ENCODE data around the gene GNG10. TPM values are rescaled to one million over a fixed set of nuclear protein-coding genes. Genes with fewer than 3 reads are reported as not detected.

GNG10 gene
- total RNA-seq, 2 donors from 2014 or later, result 22.0 to 23.0 TPM

DNA sequence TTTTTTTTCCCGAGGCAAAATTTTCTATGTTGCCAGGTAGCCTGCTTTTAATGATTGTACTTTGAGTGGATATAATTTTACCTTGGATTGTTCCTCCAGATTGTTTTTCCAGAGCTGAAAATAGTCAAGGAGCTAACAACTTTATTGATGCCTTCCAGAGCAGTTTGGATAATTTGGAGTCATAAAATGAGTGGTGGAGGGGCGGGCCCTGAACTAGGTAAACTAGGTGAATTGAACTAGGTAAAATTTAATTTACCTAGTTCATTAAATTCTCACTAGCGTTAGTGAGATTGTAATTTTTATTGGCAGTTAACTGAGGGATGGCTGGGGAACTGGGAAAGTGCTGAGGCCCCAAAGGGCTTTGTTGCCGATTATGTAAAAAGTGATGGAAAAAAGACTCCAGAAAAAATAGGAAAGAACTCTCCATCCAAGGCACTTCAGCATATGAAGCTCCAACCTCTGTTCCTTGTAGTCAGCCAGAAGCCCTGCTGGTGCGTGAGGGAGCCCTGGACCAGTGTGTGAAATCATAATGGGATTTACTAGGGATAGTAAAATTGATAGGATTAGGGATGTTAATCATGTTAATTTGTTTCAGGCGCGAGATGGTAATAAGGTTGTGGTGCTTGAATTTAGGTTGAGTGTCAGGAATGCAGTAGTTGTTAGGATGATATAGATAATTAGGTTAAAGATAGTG is 28.6 kb upstream of the GNG10 start:
- no peak for DNase-seq (ENCODE audit: low spot score)
- Mint-ChIP-seq H3K27me3 (peaks cover 0 to 2% of the 10 kb centered on the region in 2 donors), H3K4me3 (peak overlapping the region; percentile 89), H3K4me1 (ENCODE audit: low read depth in 2 of 2) (peaks cover 38 to 39% of the 10 kb centered on the region in 2 donors), H3K36me3 (no peaks in the 10 kb centered on the region), H3K9me3 (no peaks in the 10 kb centered on the region), H3K27ac (peak overlapping the region in 1 of 2 donors; percentile 89)
- no peak for ATAC-seq

DNA sequence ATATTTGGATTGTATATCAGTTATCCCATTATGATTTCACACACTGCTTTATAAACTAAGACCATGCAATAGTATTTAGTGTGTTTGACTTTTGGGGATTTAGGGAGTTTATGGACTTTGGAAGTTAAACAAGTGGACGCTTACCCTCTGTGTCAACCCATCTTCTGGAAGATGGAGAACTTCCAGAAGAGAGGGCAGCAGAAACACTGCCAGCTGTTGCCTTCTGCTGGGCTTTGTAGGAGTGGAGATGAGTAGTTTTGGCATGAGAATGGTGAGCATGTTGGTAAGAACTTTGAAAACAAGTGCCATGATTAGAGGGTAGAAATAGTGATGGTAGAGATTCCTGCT is 28.0 kb upstream of the GNG10 start:
- Mint-ChIP-seq H3K36me3 (no peaks in the 10 kb centered on the region), H3K27ac (peak overlapping the region in 1 of 2 donors; percentile 89), H3K4me1 (ENCODE audit: low read depth in 2 of 2) (peaks cover 38 to 39% of the 10 kb centered on the region in 2 donors), H3K9me3 (no peaks in the 10 kb centered on the region), H3K27me3 (peaks cover 0 to 2% of the 10 kb centered on the region in 2 donors), H3K4me3 (peak overlapping the region; percentile 89)
- DNase-seq (ENCODE audit: low spot score) (no peak), ATAC-seq (no peak)

DNA sequence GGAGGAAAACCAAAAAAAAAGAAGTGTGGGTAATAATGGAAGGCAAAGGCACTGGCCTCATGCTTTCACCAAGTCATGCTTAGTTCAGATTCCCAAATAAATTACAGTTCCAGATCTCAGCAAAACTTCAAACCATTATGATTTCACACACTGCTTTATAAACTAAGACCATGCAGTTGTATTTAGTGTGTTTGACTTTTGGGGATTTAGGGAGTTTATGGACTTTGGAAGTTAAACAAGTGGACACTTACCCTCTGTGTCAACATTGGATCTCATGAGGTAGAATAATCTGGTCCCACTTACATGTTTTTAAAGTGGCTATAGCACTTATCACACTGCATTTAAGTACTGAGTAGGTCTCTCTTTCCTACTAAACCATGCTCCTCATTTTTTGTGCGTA is 26.5 kb upstream of the GNG10 start:
- H3K9me3 Mint-ChIP-seq, result no peaks in the 10 kb centered on the region
- H3K4me3 Mint-ChIP-seq, result no peak overlapping the region
- peaks cover 37 to 38% of the 10 kb centered on the region in 2 donors for H3K4me1 Mint-ChIP-seq (ENCODE audit: low read depth in 2 of 2)
- H3K27me3 Mint-ChIP-seq, result no peaks in the 10 kb centered on the region
- no peak for ATAC-seq
- H3K36me3 Mint-ChIP-seq, result no peaks in the 10 kb centered on the region
- no peak for DNase-seq (ENCODE audit: low spot score)
- H3K27ac Mint-ChIP-seq, result no peak overlapping the region

DNA sequence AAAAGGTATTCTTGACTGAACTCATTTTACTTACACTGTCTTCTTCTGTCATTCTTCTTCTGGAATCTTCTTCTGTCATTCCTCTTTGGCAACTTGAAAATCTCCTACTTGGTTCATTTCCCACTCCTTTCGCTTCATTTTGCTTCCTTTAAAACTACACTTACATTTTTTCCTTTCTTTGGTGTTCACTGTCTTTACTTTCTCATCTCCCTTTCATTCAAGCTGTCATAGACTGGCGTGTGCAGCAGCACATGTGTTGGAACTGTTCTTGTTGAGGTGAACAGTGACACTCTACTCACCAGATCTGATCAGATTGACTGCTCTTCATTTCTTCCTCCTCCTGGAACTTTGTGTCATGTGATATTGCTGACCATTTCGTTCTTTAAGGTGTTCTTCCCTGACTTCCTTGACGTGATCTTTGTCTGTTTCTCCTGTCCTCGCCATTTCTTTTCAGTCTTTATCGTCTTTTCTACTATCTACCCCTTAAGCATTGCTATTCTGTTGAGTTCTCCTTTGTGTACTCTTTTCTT is 23.9 kb upstream of the GNG10 start:
- H3K36me3 Mint-ChIP-seq, result no peaks in the 10 kb centered on the region
- H3K27me3 Mint-ChIP-seq, result no peaks in the 10 kb centered on the region
- no peak for ATAC-seq

GRCh38 chr9:111644195-111644772 is 17.1 kb upstream of the GNG10 start:
- peaks cover 13% of the 10 kb centered on the region for H3K36me3 Mint-ChIP-seq
- no peaks in the 10 kb centered on the region for H3K9me3 Mint-ChIP-seq
- ATAC-seq, result no peak
- peaks cover 0 to 4% of the 10 kb centered on the region in 2 donors for H3K4me1 Mint-ChIP-seq (ENCODE audit: low read depth in 2 of 2)
- H3K27ac Mint-ChIP-seq, result no peak overlapping the region
- no peaks in the 10 kb centered on the region for H3K27me3 Mint-ChIP-seq
- H3K4me3 Mint-ChIP-seq, result no peak overlapping the region
- no peak for DNase-seq (ENCODE audit: low spot score)

More for the DNA sequence above, 23.9 kb upstream of the GNG10 start:
- no peaks in the 10 kb centered on the region for H3K9me3 Mint-ChIP-seq
- peaks cover 26 to 31% of the 10 kb centered on the region in 2 donors for H3K4me1 Mint-ChIP-seq (ENCODE audit: low read depth in 2 of 2)
- H3K27ac Mint-ChIP-seq, result no peak overlapping the region
- H3K4me3 Mint-ChIP-seq, result no peak overlapping the region
- no peak for DNase-seq (ENCODE audit: low spot score)

GRCh38 chr9:111645806-111646205 is 15.6 kb upstream of the GNG10 start:
- Mint-ChIP-seq H3K4me3 (no peak overlapping the region), H3K4me1 (ENCODE audit: low read depth in 2 of 2) (peaks cover 0 to 4% of the 10 kb centered on the region in 2 donors), H3K27ac (no peak overlapping the region), H3K27me3 (no peaks in the 10 kb centered on the region), H3K9me3 (no peaks in the 10 kb centered on the region), H3K36me3 (peaks cover 20% of the 10 kb centered on the region)
- DNase-seq (ENCODE audit: low spot score) (no peak), ATAC-seq (no peak)

DNA sequence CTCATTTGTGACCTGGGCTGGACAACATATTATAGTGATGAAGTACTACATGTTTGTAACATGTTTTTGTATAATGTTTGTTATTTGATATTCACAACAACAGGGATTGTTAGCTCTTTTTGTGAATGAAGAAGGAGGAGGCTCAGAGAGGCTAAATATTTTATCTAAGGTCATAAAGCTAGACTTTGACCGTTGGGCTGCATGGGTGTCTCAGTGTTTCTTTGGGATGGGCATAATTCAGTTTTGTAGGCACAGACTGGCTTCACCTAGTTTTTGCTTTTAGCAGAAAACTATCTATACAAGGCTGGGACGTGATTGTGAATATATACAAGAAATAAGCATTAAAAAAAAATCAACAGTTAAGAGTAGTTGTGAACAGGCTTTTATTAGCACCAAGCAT is 15.0 kb upstream of the GNG10 start:
- DNase-seq (ENCODE audit: low spot score), result no peak
- Mint-ChIP-seq H3K4me3 (no peak overlapping the region), H3K4me1 (ENCODE audit: low read depth in 2 of 2) (peaks cover 0 to 4% of the 10 kb centered on the region in 2 donors), H3K36me3 (peaks cover 20% of the 10 kb centered on the region), H3K27ac (no peak overlapping the region), H3K27me3 (no peaks in the 10 kb centered on the region), H3K9me3 (no peaks in the 10 kb centered on the region)
- ATAC-seq, result no peak

- H3K27me3 Mint-ChIP-seq, result no peaks in the 10 kb centered on the region
- no peak for ATAC-seq
- peaks cover 25% of the 10 kb centered on the region for H3K36me3 Mint-ChIP-seq
- DNase-seq (ENCODE audit: low spot score), result no peak
- peaks cover 0 to 4% of the 10 kb centered on the region in 2 donors for H3K4me1 Mint-ChIP-seq (ENCODE audit: low read depth in 2 of 2)
- H3K27ac Mint-ChIP-seq, result no peak overlapping the region
- H3K4me3 Mint-ChIP-seq, result no peak overlapping the region
- no peaks in the 10 kb centered on the region for H3K9me3 Mint-ChIP-seq
Observed at GRCh38 chr9:111648066-111648465, 13.3 kb upstream of the GNG10 start.

DNA sequence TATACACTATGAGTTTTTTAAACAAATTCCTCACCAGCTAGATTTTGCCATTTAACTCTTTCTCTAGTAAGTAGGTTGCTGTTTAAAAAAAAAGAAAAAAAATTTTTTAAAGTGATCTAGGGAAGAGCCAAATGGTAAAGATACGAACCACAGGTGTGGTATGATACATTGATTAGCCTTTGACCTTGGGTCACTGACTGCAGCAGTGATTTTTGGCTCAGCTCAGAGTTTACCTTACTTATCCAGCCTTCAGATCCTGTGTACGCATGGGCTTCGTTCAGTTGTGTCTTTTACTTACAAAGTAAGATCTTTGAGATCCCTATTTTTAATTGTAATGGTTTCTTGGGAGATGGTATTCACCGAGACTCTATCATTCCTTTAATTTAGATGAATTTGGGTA is 12.4 kb upstream of the GNG10 start:
- Mint-ChIP-seq H3K36me3 (peaks cover 20% of the 10 kb centered on the region), H3K27me3 (no peaks in the 10 kb centered on the region), H3K27ac (no peak overlapping the region), H3K4me3 (no peak overlapping the region), H3K9me3 (no peaks in the 10 kb centered on the region), H3K4me1 (ENCODE audit: low read depth in 2 of 2) (no peaks in the 10 kb centered on the region)
- DNase-seq (ENCODE audit: low spot score) (no peak), ATAC-seq (no peak)

- Mint-ChIP-seq H3K4me3 (no peak overlapping the region), H3K27me3 (no peaks in the 10 kb centered on the region), H3K9me3 (no peaks in the 10 kb centered on the region), H3K36me3 (peaks cover 7% of the 10 kb centered on the region), H3K4me1 (ENCODE audit: low read depth in 2 of 2) (peaks cover under 1 to 2% of the 10 kb centered on the region in 2 donors), H3K27ac (no peak overlapping the region)
- ATAC-seq (no peak), DNase-seq (ENCODE audit: low spot score) (no peak)
Observed at GRCh38 chr9:111657051-111657450, 4.4 kb upstream of the GNG10 start.

DNA sequence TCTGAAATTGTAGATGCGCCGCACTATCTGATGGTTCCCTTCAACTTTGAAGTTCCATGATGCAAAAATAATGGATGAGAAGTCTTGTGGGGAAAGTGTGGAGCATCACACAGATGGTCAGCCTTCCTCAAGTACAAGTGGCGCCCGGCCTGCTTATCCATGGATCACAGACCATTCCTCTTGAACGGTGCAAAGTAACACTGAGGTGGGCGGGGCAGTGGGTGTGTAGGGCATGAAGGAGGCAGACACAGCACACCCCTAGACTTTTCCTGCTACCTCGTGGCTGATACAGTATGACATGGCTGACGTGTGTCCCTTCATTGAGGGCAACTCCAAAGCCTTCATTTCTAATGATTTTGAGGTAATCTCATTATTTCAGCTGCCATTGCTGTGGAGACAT is 2.5 kb upstream of the GNG10 start:
- H3K4me1 Mint-ChIP-seq (ENCODE audit: low read depth in 2 of 2), result peaks cover 16 to 18% of the 10 kb centered on the region in 2 donors
- H3K27ac Mint-ChIP-seq, result no peak overlapping the region
- H3K4me3 Mint-ChIP-seq, result no peak overlapping the region
- DNase-seq (ENCODE audit: low spot score) (no peak), ATAC-seq (no peak)
- H3K9me3 Mint-ChIP-seq, result no peaks in the 10 kb centered on the region
- no peaks in the 10 kb centered on the region for H3K27me3 Mint-ChIP-seq
- peaks cover 15% of the 10 kb centered on the region for H3K36me3 Mint-ChIP-seq

DNA sequence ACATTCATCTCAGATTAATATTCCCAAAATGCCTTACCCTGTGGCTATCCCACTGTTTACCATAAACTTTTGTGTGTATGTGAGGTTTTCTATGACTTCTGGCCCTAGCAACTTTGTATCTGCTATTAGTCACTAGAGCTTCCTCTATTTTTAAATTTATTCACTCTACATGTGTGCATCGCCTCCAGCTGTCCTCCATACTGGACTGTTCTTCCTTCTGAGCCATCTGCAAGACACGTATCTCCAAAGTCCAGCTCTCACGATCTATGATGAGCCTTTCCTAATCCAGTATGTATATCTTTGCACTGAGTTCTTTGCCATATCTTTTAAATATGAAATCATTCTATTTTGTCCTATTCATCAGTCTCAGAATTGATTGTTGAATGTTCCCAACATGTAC is 1.7 kb upstream of the GNG10 start:
- Mint-ChIP-seq H3K4me3 (no peak overlapping the region), H3K36me3 (peaks cover 15% of the 10 kb centered on the region), H3K27me3 (no peaks in the 10 kb centered on the region), H3K27ac (no peak overlapping the region), H3K4me1 (ENCODE audit: low read depth in 2 of 2) (peaks cover 20 to 22% of the 10 kb centered on the region in 2 donors), H3K9me3 (no peaks in the 10 kb centered on the region)
- no peak for DNase-seq (ENCODE audit: low spot score)
- ATAC-seq, result no peak

DNA sequence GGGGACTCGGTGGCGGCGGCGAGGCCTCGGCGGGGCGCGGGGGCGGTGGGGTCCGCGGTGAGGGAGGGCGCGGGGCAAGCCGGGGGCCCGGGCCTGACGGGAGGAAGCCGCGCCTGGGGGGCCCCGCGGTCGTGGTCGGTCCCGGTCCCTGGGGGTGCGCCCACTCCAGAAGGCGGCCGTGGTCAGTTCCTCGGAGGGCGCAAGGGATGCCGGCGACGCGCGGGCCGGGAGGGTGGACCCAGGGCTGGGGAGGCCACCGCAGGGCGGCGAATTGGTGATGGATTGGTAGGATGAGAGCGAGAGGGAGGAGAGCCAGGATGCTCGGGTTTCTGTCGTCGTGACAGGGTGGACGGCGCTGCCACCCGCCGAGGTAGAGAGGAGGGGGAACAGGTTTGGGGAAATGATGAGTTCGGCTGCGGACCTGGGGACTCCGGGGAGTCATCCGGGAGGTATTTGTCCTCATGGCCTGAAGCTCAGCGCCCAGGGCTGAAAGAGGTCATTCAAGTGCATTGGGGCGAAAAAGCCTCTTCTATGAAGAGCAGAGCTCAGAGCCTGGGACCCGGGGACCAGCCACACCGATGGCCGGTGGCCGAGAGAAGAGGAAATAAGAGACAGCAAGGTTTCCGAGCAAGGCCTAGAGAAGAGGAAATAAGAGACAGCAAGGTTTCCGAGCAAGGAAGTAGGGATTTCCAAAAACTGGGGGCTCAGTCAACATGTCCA is 557 bp downstream of the GNG10 start:
- ATAC-seq (peak; percentile 62 to 72), DNase-seq (ENCODE audit: low spot score) (peak; percentile 62)
- Mint-ChIP-seq H3K4me3 (peak overlapping the region; percentile 97), H3K4me1 (ENCODE audit: low read depth in 2 of 2) (peaks cover 23% of the 10 kb centered on the region in 2 donors), H3K27me3 (no peaks in the 10 kb centered on the region), H3K9me3 (no peaks in the 10 kb centered on the region), H3K36me3 (peaks cover 15% of the 10 kb centered on the region), H3K27ac (peak overlapping the region; percentile 92 to 94)
